ENCODE measurements around the gene USP16.

The USP16 gene

GRCh38 chr21:29033301-29033700 lies 8.8 kb downstream of the USP16 start:
- no peak for DNase-seq (ENCODE audit: low read depth, low spot score)

GRCh38 chr21:29033871-29034270 lies 9.4 kb downstream of the USP16 start:
- no peak for DNase-seq (ENCODE audit: low read depth, low spot score)

- DNase-seq (ENCODE audit: low read depth, low spot score) = no peak
Measured at GRCh38 chr21:29034678-29035077, 10.2 kb downstream of the USP16 start.

- no peak for DNase-seq (ENCODE audit: low read depth, low spot score)
Measured at GRCh38 chr21:29052224-29052623, 27.8 kb downstream of the USP16 start.

GRCh38 chr21:29053011-29053553 lies 28.6 kb downstream of the USP16 start:
- DNase-seq (ENCODE audit: low read depth, low spot score) = no peak

- no peak for DNase-seq (ENCODE audit: low read depth, low spot score)
Measured at GRCh38 chr21:29053656-29054055, 29.2 kb downstream of the USP16 start.

GRCh38 chr21:29055080-29055479 lies 30.6 kb downstream of the USP16 start:
- DNase-seq (ENCODE audit: low read depth, low spot score) = no peak

GRCh38 chr21:29056005-29056404 lies 31.5 kb downstream of the USP16 start:
- DNase-seq (ENCODE audit: low read depth, low spot score) = no peak

GRCh38 chr21:29056538-29057050 lies 32.1 kb downstream of the USP16 start:
- DNase-seq (ENCODE audit: low read depth, low spot score) = no peak

- no peak for DNase-seq (ENCODE audit: low read depth, low spot score)
Measured at GRCh38 chr21:29064850-29065481, 40.5 kb downstream of the USP16 start.

GRCh38 chr21:29072873-29073221 lies 48.4 kb downstream of the USP16 start:
- no peak for DNase-seq (ENCODE audit: low read depth, low spot score)

- peak; percentile 99 for DNase-seq (ENCODE audit: low read depth, low spot score)
Measured at GRCh38 chr21:29073222-29074006, 48.9 kb downstream of the USP16 start, which contains the start of gene CCT8. Gene CCT8, minus strand, starts transcription at chr21:29073648. Its CDS starts 58 bp downstream, at chr21:29073590.

- DNase-seq (ENCODE audit: low read depth, low spot score) = no peak
Measured at GRCh38 chr21:29074007-29074376, 49.5 kb downstream of the USP16 start.

- DNase-seq (ENCODE audit: low read depth, low spot score) = no peak
Measured at GRCh38 chr21:29074783-29075182, 50.3 kb downstream of the USP16 start.

GRCh38 chr21:29075706-29076466 lies 51.4 kb downstream of the USP16 start:
- no peak for DNase-seq (ENCODE audit: low read depth, low spot score)

- DNase-seq (ENCODE audit: low read depth, low spot score) = peak; percentile 59
Measured at GRCh38 chr21:29076731-29077640, 52.5 kb downstream of the USP16 start.

GRCh38 chr21:29077651-29078090 lies 53.2 kb downstream of the USP16 start:
- DNase-seq (ENCODE audit: low read depth, low spot score) = no peak

GRCh38 chr21:29078869-29079767 lies 54.6 kb downstream of the USP16 start:
- DNase-seq (ENCODE audit: low read depth, low spot score) = no peak

- DNase-seq (ENCODE audit: low read depth, low spot score) = no peak
Measured at GRCh38 chr21:29080454-29080941, 56.0 kb downstream of the USP16 start.

Measured in activated CD4-positive, CD25-positive, alpha-beta regulatory T cell treated with anti-CD3 and anti-CD28 coated beads, Interleukin-2, amount 50 U/mL, for 16 hours (primary cell).